IgD-negative memory B cell (primary cell): ENCODE measurements around the gene PVALEF. TPM values are rescaled to one million over a fixed set of nuclear protein-coding genes. Genes with fewer than 3 reads are reported as not detected.

ENCODE experiments used
- H3K27ac Mint-ChIP-seq, 3 donors: one replicate each; pipeline ENCODE4 v1.8.0; 2020 to 2022; ENCODE audit warnings: mild to moderate bottlenecking in 3 of 3, mixed read lengths in 3 of 3, moderate library complexity in 1 of 3
- H3K27me3 Mint-ChIP-seq: one replicate; pipeline ENCODE4 v1.8.0; 2021; ENCODE audit warnings: mixed read lengths
- H3K36me3 Mint-ChIP-seq: one replicate; pipeline ENCODE4 v1.8.0; 2020; ENCODE audit warnings: mild to moderate bottlenecking, mixed read lengths
- H3K4me1 Mint-ChIP-seq, 3 donors: one replicate each; pipeline ENCODE4 v1.8.0; 2020 to 2022; ENCODE audit warnings: mixed read lengths in 3 of 3, mild to moderate bottlenecking in 1 of 3
- H3K4me3 Mint-ChIP-seq, 4 donors: one replicate each; pipeline ENCODE4 v1.8.0; 2020 to 2022; ENCODE audit warnings: mild to moderate bottlenecking in 4 of 4, mixed read lengths in 4 of 4, moderate library complexity in 3 of 4
- H3K9me3 Mint-ChIP-seq, 3 donors: one replicate each; pipeline ENCODE4 v1.8.0; 2020 to 2021; ENCODE audit warnings: mixed read lengths in 3 of 3, mild to moderate bottlenecking in 1 of 3
- polyA plus RNA-seq: library from polyadenylated mRNA; unstranded; fragments of 300-500 nt; fragmentation: Illumina TruSeq; gene quantifications from one replicate; pipeline ENCODE4 v1.2.3, GENCODE V29; 2021

The PVALEF gene
- not detected for polyA plus RNA-seq

- no peaks in the 10 kb centered on the region for H3K36me3 Mint-ChIP-seq
- peak within 1 kb of the TSS in 1 of 4 donors; percentile 57 for H3K4me3 Mint-ChIP-seq
These were observed at the start of gene PVALEF for GRCh38 chr17:81165246-81166032. TSS of gene PVALEF (plus strand) at chr17:81165507. CDS start at chr17:81181227, 15,720 bp downstream.

GRCh38 chr17:81115749-81116464, 49.4 kb upstream of the PVALEF start:
- Mint-ChIP-seq H3K27me3 (peaks cover 2% of the 10 kb centered on the region), H3K27ac (no peak overlapping the region), H3K4me3 (no peak overlapping the region), H3K36me3 (no peaks in the 10 kb centered on the region), H3K4me1 (peaks cover 0 to 2% (median 0%) of the 10 kb centered on the region in 3 donors), H3K9me3 (no peaks in the 10 kb centered on the region)

More at GRCh38 chr17:81165246-81166032, at the start of gene PVALEF:
- Mint-ChIP-seq H3K4me1 (no peaks in the 10 kb centered on the region), H3K27ac (no peak within 1 kb of the TSS), H3K27me3 (peaks cover 27% of the 10 kb centered on the region), H3K9me3 (no peaks in the 10 kb centered on the region)

- Mint-ChIP-seq H3K4me1 (peaks cover 0 to 2% (median 0%) of the 10 kb centered on the region in 3 donors), H3K27ac (peak overlapping the region in 1 of 3 donors; percentile 59), H3K36me3 (no peaks in the 10 kb centered on the region), H3K9me3 (no peaks in the 10 kb centered on the region), H3K4me3 (no peak overlapping the region), H3K27me3 (peaks cover under 1% of the 10 kb centered on the region)
These were observed 48.6 kb upstream of the PVALEF start for GRCh38 chr17:81116704-81117103.

GRCh38 chr17:81117672-81118198, 47.6 kb upstream of the PVALEF start:
- Mint-ChIP-seq H3K9me3 (no peaks in the 10 kb centered on the region), H3K4me1 (peaks cover 0 to 2% (median 0%) of the 10 kb centered on the region in 3 donors), H3K36me3 (no peaks in the 10 kb centered on the region), H3K4me3 (peak overlapping the region in 1 of 4 donors; percentile 45), H3K27ac (no peak overlapping the region), H3K27me3 (no peaks in the 10 kb centered on the region)

- Mint-ChIP-seq H3K27me3 (no peaks in the 10 kb centered on the region), H3K27ac (no peak overlapping the region), H3K9me3 (no peaks in the 10 kb centered on the region), H3K4me3 (peak overlapping the region in 3 of 4 donors; percentile 12 to 63 (median 48)), H3K4me1 (peaks cover 0 to 2% (median 0%) of the 10 kb centered on the region in 3 donors), H3K36me3 (no peaks in the 10 kb centered on the region)
These were observed 46.7 kb upstream of the PVALEF start for GRCh38 chr17:81118308-81119221.

GRCh38 chr17:81119223-81120148, 45.8 kb upstream of the PVALEF start:
- Mint-ChIP-seq H3K4me1 (peaks cover 0 to 3% (median 0%) of the 10 kb centered on the region in 3 donors), H3K27ac (peak overlapping the region in 2 of 3 donors; percentile 32 to 50), H3K4me3 (peak overlapping the region; percentile 1 to 77 (median 72)), H3K27me3 (no peaks in the 10 kb centered on the region), H3K36me3 (no peaks in the 10 kb centered on the region), H3K9me3 (no peaks in the 10 kb centered on the region)

GRCh38 chr17:81120149-81120484, 45.2 kb upstream of the PVALEF start:
- H3K4me3 Mint-ChIP-seq: no peak overlapping the region
- H3K27me3 Mint-ChIP-seq: no peaks in the 10 kb centered on the region
- H3K4me1 Mint-ChIP-seq: peaks cover 0 to 3% (median 0%) of the 10 kb centered on the region in 3 donors
- H3K27ac Mint-ChIP-seq: no peak overlapping the region
- no peaks in the 10 kb centered on the region for H3K36me3 Mint-ChIP-seq
- H3K9me3 Mint-ChIP-seq: no peaks in the 10 kb centered on the region

GRCh38 chr17:81120695-81121621, 44.3 kb upstream of the PVALEF start:
- Mint-ChIP-seq H3K27ac (no peak overlapping the region), H3K4me3 (no peak overlapping the region), H3K27me3 (no peaks in the 10 kb centered on the region), H3K4me1 (peaks cover 0 to 3% (median 0%) of the 10 kb centered on the region in 3 donors), H3K9me3 (no peaks in the 10 kb centered on the region), H3K36me3 (no peaks in the 10 kb centered on the region)

- no peak overlapping the region for H3K4me3 Mint-ChIP-seq
- no peaks in the 10 kb centered on the region for H3K27me3 Mint-ChIP-seq
- no peaks in the 10 kb centered on the region for H3K36me3 Mint-ChIP-seq
- peaks cover 0 to 3% (median 0%) of the 10 kb centered on the region in 3 donors for H3K4me1 Mint-ChIP-seq
- H3K9me3 Mint-ChIP-seq: no peaks in the 10 kb centered on the region
- H3K27ac Mint-ChIP-seq: no peak overlapping the region
These were observed 43.2 kb upstream of the PVALEF start for GRCh38 chr17:81121841-81122733.

GRCh38 chr17:81123052-81124048, 42.0 kb upstream of the PVALEF start:
- no peaks in the 10 kb centered on the region for H3K36me3 Mint-ChIP-seq
- no peak overlapping the region for H3K27ac Mint-ChIP-seq
- H3K9me3 Mint-ChIP-seq: no peaks in the 10 kb centered on the region
- H3K4me3 Mint-ChIP-seq: no peak overlapping the region
- no peaks in the 10 kb centered on the region for H3K27me3 Mint-ChIP-seq
- H3K4me1 Mint-ChIP-seq: peaks cover 0 to 3% (median 0%) of the 10 kb centered on the region in 3 donors

- H3K36me3 Mint-ChIP-seq: no peaks in the 10 kb centered on the region
- H3K27me3 Mint-ChIP-seq: no peaks in the 10 kb centered on the region
- H3K4me1 Mint-ChIP-seq: peaks cover 0 to 3% (median 0%) of the 10 kb centered on the region in 3 donors
- H3K9me3 Mint-ChIP-seq: no peaks in the 10 kb centered on the region
- no peak overlapping the region for H3K4me3 Mint-ChIP-seq
- H3K27ac Mint-ChIP-seq: no peak overlapping the region
These were observed 40.9 kb upstream of the PVALEF start for GRCh38 chr17:81124377-81124776.
